ENCODE data around the gene DACT2. TPM values are rescaled to one million over a fixed set of nuclear protein-coding genes. Genes with fewer than 3 reads are reported as not detected.

Gene DACT2
- total RNA-seq, 1 experiment from 2014 or later = not detected

- no peak overlapping the region for H3K27ac ChIP-seq (ENCODE audit: low read depth, low read length)
- TF ChIP-seq EZH2phosphoT487 (IDR thresholded peaks at IDR 0.05; ENCODE audit: borderline replicate concordance) = no peak
- no peak for TF ChIP-seq CBX3 (IDR thresholded peaks at IDR 0.05; ENCODE audit: low read depth)
- TF ChIP-seq ZFX (IDR thresholded peaks at IDR 0.05) = no peak
- TF ChIP-seq SP1 (IDR thresholded peaks at IDR 0.05; ENCODE audit: low read depth) = no peak
- TF ChIP-seq, protein P1, sequence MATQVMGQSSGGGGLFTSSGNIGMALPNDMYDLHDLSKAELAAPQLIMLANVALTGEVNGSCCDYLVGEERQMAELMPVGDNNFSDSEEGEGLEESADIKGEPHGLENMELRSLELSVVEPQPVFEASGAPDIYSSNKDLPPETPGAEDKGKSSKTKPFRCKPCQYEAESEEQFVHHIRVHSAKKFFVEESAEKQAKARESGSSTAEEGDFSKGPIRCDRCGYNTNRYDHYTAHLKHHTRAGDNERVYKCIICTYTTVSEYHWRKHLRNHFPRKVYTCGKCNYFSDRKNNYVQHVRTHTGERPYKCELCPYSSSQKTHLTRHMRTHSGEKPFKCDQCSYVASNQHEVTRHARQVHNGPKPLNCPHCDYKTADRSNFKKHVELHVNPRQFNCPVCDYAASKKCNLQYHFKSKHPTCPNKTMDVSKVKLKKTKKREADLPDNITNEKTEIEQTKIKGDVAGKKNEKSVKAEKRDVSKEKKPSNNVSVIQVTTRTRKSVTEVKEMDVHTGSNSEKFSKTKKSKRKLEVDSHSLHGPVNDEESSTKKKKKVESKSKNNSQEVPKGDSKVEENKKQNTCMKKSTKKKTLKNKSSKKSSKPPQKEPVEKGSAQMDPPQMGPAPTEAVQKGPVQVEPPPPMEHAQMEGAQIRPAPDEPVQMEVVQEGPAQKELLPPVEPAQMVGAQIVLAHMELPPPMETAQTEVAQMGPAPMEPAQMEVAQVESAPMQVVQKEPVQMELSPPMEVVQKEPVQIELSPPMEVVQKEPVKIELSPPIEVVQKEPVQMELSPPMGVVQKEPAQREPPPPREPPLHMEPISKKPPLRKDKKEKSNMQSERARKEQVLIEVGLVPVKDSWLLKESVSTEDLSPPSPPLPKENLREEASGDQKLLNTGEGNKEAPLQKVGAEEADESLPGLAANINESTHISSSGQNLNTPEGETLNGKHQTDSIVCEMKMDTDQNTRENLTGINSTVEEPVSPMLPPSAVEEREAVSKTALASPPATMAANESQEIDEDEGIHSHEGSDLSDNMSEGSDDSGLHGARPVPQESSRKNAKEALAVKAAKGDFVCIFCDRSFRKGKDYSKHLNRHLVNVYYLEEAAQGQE (IDR thresholded peaks at IDR 0.05; ENCODE audit: low read depth) = no peak
- TF ChIP-seq YY1 (IDR thresholded peaks at IDR 0.05; ENCODE audit: extremely low read depth, insufficient replicate concordance, low read depth, low read length) = no peak
- TF ChIP-seq ATF3 (IDR thresholded peaks at IDR 0.05) = no peak
- no peak for TF ChIP-seq EZH2 (IDR thresholded peaks at IDR 0.05)
- no peak for TF ChIP-seq ELF1 (IDR thresholded peaks at IDR 0.05; ENCODE audit: borderline replicate concordance, low read depth)
- no peak for TF ChIP-seq CTCF (IDR thresholded peaks at IDR 0.05 in 2 of 3, conservative IDR thresholded peaks at IDR 0.05 in 1 of 3; ENCODE audit: borderline replicate concordance in 1 of 3, insufficient read depth in 1 of 3, low read depth in 2 of 3, low read length in 2 of 3)
- no peak for TF ChIP-seq JUND (IDR thresholded peaks at IDR 0.05)
- no peak for TF ChIP-seq TCF7L2 (IDR thresholded peaks at IDR 0.05; ENCODE audit: borderline replicate concordance, extremely low read depth, insufficient read depth, insufficient read length)
- no peak for TF ChIP-seq POLR2A (IDR thresholded peaks at IDR 0.05; ENCODE audit: borderline replicate concordance, extremely low read depth, insufficient read depth, insufficient read length)
- TF ChIP-seq SRF (IDR thresholded peaks at IDR 0.05; ENCODE audit: low read depth) = no peak
- TF ChIP-seq FOSL1 (IDR thresholded peaks at IDR 0.05; ENCODE audit: low read depth) = no peak
- TF ChIP-seq, protein P2, sequence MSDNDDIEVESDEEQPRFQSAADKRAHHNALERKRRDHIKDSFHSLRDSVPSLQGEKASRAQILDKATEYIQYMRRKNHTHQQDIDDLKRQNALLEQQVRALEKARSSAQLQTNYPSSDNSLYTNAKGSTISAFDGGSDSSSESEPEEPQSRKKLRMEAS (IDR thresholded peaks at IDR 0.05) = no peak
- TF ChIP-seq CEBPB (IDR thresholded peaks at IDR 0.05; ENCODE audit: low read depth) = no peak
- TF ChIP-seq POLR2AphosphoS5 (IDR thresholded peaks at IDR 0.05; ENCODE audit: low read depth, low read length) = no peak
- no peak for TF ChIP-seq EGR1 (IDR thresholded peaks at IDR 0.05; ENCODE audit: low read depth)
- TF ChIP-seq RAD21 (IDR thresholded peaks at IDR 0.05; ENCODE audit: low read depth) = no peak
- BruUV-seq (replicated peaks) = no TSS peak
- H3K4me3 ChIP-seq (replicated peaks in 1 of 2; ENCODE audit: low read depth in 1 of 2, low read length in 2 of 2) = no peak overlapping the region
- H4K20me1 ChIP-seq (ENCODE audit: insufficient read depth) = no peaks in the 10 kb centered on the region
- DNase-seq (ENCODE audit: low read depth, low spot score) = no peak
- CTCF ChIA-PET = no interaction called here
- no peaks in the 10 kb centered on the region for H3K4me1 ChIP-seq (ENCODE audit: control insufficient read depth in 1 of 2, insufficient read depth in 2 of 2, low read length in 2 of 2)
- no peak overlapping the region for H2AFZ ChIP-seq (ENCODE audit: low read depth, low read length, poor library complexity, severe bottlenecking)
- H3K9ac ChIP-seq (ENCODE audit: low read length) = no peak overlapping the region
- no peaks in the 10 kb centered on the region for H3K9me3 ChIP-seq (ENCODE audit: control insufficient read depth in 1 of 2, insufficient read depth in 1 of 2, low read depth in 1 of 2, low read length in 2 of 2)
- no peaks in the 10 kb centered on the region for H3K9me2 ChIP-seq (ENCODE audit: insufficient read depth)
- no peaks in the 10 kb centered on the region for H3K36me3 ChIP-seq (ENCODE audit: control insufficient read depth in 1 of 2, insufficient read depth in 2 of 2, low read length in 2 of 2)
- no peak overlapping the region for H3K4me2 ChIP-seq (ENCODE audit: low read length)
- POLR2A ChIA-PET = no interaction called here
- peaks cover 6% of the 10 kb centered on the region; the same call in 1 of the 2 replicates for H3K27me3 ChIP-seq (ENCODE audit: insufficient read depth, low read length)
- intact Hi-C loops (cut with micrococcal nuclease) = no loop called here
- RAD21 ChIA-PET (ENCODE audit: low non-redundant PET in 1 of 2, low total read pairs in 2 of 2, uncharacterized antibody in 2 of 2, unreplicated experiment in 2 of 2) = no interaction called here
- no peak for ATAC-seq
- H3K79me2 ChIP-seq (ENCODE audit: insufficient read depth, low read length) = no peaks in the 10 kb centered on the region
Observed at GRCh38 chr6:168265827-168266815, 53.5 kb downstream of the DACT2 start.

Measured in HCT116 (cell line).